Colonic mucosa (tissue), 4 donors: ENCODE results near the gene MRRF. TPM values are rescaled to one million over a fixed set of nuclear protein-coding genes. Genes with fewer than 3 reads are reported as not detected.

Experiments
- DNase-seq: peaks from one replicate; pipeline ENCODE4 v3.0.0-alpha.2; 2020
- H3K27ac ChIP-seq: fragments of 200-600 bp; one replicate; pipeline ENCODE4 v1.8.0; 2021
- H3K27me3 ChIP-seq: fragments of 200-600 bp; one replicate; pipeline ENCODE4 v1.8.0; 2021
- H3K36me3 ChIP-seq: fragments of 200-600 bp; one replicate; pipeline ENCODE4 v1.8.0; 2021
- H3K4me1 ChIP-seq: fragments of 200-600 bp; one replicate; pipeline ENCODE4 v1.8.0; 2021; ENCODE audit warnings: mild to moderate bottlenecking
- H3K4me3 ChIP-seq: fragments of 200-600 bp; one replicate; pipeline ENCODE4 v1.8.0; 2021
- H3K9ac ChIP-seq, 2 donors: one replicate each; pipeline ENCODE4 v1.7.0; 2013; ENCODE audit warnings: control low read depth in 2 of 2, low read depth in 2 of 2, low read length in 2 of 2
- H3K9me3 ChIP-seq: fragments of 200-600 bp; one replicate; pipeline ENCODE4 v1.8.0; 2021
- CTCF ChIP-seq: fragments of 200-600 bp; IDR thresholded peaks from one replicate; pipeline ENCODE4 v1.8.0; 2022; ENCODE audit warnings: antibody characterized with exemption, mild to moderate bottlenecking
- intact Hi-C: fragments of 100-400 bp; cut with DNase I; formaldehyde crosslinking; loops from one replicate; pipeline ENCODE4 v1.14.1; 2022
- total RNA-seq, 2 donors: library from RNA; stranded (reverse); fragmentation: NEBNext Ultra II Directional in 1 of 2; extraction: Animal tissue kit (Norgen Biotek cat#: 25700) in 1 of 2; gene quantifications; one replicate each; pipeline ENCODE4 v1.2.1, GENCODE V29; 2021
- donor health status: healthy.
- donor health status: DM: no; HTN: no; CAD: no.
- donor health status: DM: no; HTN: no; CAD: no.

The MRRF gene
- total RNA-seq, 2 donors from 2014 or later: 53.3 to 70.8 TPM

- Histone ChIP-seq H3K36me3 (no peaks in the 10 kb centered on the region), H3K4me3 (no peak overlapping the region), H3K4me1 (no peaks in the 10 kb centered on the region), H3K9ac (no peak overlapping the region), H3K27me3 (no peaks in the 10 kb centered on the region), H3K9me3 (no peaks in the 10 kb centered on the region), H3K27ac (no peak overlapping the region)
- intact Hi-C loops: no loop called here
- TF ChIP-seq CTCF: no peak
- DNase-seq: no peak
Measured at GRCh38 chr9:122302237-122303093, 37.8 kb downstream of the MRRF start.

- H3K36me3 ChIP-seq: no peaks in the 10 kb centered on the region
Measured at GRCh38 chr9:122307061-122307460, 42.4 kb downstream of the MRRF start.

GRCh38 chr9:122307925-122308324 is 43.2 kb downstream of the MRRF start:
- no peak for DNase-seq
- Histone ChIP-seq H3K4me3 (no peak overlapping the region), H3K4me1 (no peaks in the 10 kb centered on the region), H3K9ac (no peak overlapping the region), H3K27me3 (no peaks in the 10 kb centered on the region), H3K36me3 (no peaks in the 10 kb centered on the region), H3K27ac (no peak overlapping the region), H3K9me3 (no peaks in the 10 kb centered on the region)
- TF ChIP-seq CTCF: no peak
- intact Hi-C loops: no loop called here

More at GRCh38 chr9:122307061-122307460, 42.4 kb downstream of the MRRF start:
- intact Hi-C loops: no loop called here
- Histone ChIP-seq H3K4me1 (no peaks in the 10 kb centered on the region), H3K9ac (no peak overlapping the region), H3K4me3 (no peak overlapping the region), H3K27me3 (no peaks in the 10 kb centered on the region), H3K9me3 (no peaks in the 10 kb centered on the region), H3K27ac (no peak overlapping the region)
- DNase-seq: no peak
- no peak for TF ChIP-seq CTCF

GRCh38 chr9:122309861-122310260 is 45.2 kb downstream of the MRRF start:
- DNase-seq: no peak
- no peaks in the 10 kb centered on the region for H3K27me3 ChIP-seq
- no peak overlapping the region for H3K27ac ChIP-seq
- no peak overlapping the region for H3K4me3 ChIP-seq
- TF ChIP-seq CTCF: no peak
- H3K9ac ChIP-seq: no peak overlapping the region
- peaks cover 3% of the 10 kb centered on the region for H3K36me3 ChIP-seq
- H3K9me3 ChIP-seq: no peaks in the 10 kb centered on the region
- no peaks in the 10 kb centered on the region for H3K4me1 ChIP-seq
- intact Hi-C loops: no loop called here

- TF ChIP-seq CTCF: no peak
- Histone ChIP-seq H3K4me3 (no peak overlapping the region), H3K27ac (no peak overlapping the region), H3K36me3 (peaks cover 3% of the 10 kb centered on the region), H3K9me3 (no peaks in the 10 kb centered on the region), H3K9ac (no peak overlapping the region), H3K4me1 (no peaks in the 10 kb centered on the region), H3K27me3 (no peaks in the 10 kb centered on the region)
- intact Hi-C loops: no loop called here
- no peak for DNase-seq
Measured at GRCh38 chr9:122314165-122314564, 49.5 kb downstream of the MRRF start.
